NCI-H524 (cell line): ENCODE data around the gene NTF3.

Source experiments
- DNase-seq, 2 experiments: peaks; one replicate each; lab custom pipeline; 2025; lab: John Stamatoyannopoulos, UW

The NTF3 gene

DNA sequence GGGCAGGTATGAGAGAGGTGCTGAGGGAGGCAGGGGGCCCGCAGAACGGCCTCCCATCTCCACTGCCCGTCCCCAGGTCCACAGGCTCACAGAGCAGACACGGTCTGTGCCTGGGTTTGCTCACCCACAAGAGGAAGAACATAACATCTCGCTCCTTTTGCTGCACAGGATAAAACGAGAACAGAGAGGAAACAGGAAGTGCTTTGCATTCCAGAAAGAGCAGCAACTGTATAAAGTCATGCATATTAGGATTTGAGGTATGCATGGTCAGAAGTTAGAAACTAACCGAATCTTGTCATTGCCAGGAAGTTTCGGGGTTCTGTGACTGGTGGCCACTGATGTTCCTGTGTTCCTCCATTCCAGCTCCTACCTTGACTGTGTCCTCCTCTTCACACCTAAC lies 25.0 kb downstream of the NTF3 start:
- DNase-seq, result no peak

DNA sequence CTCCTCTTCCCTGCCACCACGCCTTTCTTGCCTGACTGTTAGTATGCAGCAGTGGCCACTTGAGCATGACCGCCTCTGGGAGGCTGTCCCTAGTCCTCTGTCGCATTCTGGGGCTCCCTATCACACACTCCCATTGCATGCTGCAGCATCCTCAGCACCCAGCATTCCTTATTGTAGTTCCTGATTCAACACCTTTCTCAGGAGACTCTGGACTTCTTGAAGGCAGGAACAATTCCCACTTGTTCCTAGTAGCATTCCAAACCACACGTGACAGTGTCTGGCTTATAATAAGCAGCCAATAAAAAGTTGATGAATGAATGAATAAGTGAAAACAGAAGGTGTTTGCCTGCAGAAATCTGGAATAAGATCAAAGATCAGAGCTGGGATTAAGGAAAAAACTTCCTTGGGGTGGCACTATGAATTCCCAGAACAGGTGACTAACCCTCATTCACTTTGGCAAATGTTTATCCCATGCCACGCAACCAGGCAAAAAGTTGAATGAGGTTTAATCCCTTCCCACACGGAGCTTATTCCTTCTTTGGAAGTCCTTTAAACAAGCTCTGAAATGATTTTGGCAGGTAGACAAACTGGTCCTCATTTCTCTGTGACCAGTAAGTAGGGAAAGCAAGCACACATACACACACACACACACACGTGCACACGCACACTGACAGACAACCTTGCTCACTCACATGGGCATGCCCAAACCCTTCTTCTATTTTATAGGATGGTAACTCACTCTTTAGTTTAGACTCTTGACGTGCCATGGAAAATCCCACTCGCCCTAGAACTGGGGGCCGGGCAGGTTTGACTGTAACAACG lies 26.5 kb downstream of the NTF3 start:
- no peak for DNase-seq

DNA sequence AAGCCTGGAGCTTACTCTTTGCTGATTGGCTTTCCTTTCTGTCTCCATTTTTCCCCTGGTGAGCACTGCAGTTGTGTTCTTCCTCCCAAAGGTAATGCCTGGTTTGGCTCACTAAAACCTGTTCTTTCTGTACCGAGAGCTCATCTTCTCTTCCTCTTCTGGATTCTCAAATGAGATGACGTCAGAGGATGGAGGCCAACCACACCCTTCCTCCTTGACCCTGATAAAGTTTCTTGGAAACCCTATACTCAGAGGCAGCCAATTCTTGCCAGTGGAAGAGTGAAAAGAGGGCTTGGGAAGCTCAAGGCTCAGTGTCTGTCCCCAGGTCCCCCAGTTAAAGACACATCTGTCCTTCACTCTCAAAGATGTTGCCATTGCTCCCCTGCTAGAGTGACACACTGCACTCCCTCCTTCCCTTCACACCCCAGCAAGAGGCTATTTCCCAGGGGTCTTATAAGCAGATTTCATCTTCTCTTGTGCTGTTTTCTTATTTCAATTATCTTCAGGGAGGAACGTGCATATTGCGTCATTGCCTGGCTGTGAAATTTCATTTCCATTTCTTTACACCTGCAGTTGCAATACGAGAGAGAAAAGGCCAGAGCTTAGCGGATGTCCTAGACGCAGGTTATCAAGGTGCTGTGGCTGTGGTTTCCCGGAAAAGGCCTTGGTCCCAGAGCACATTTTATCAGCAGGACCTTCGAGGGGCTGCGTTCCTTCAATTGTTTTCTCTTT lies 27.3 kb downstream of the NTF3 start:
- DNase-seq, result no peak

DNA sequence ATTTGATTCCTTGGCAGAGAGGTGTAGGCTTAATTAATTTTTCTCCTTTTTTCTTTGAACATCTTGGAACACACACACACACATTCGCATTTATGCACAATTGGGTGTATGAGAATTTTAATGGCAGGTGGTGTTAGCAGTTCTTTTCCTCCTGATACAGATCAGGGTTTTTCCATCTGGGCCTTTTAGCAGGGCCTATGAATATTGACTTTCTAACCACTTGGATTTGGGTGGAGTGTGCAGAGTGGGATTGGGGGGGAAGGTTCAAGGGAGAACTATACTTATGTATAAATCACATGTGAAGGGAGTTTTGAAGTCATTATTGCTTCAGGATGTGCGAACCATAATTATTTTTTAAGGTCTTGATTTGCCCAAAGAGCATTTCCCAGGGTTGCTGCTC lies 28.9 kb downstream of the NTF3 start:
- no peak for DNase-seq

DNA sequence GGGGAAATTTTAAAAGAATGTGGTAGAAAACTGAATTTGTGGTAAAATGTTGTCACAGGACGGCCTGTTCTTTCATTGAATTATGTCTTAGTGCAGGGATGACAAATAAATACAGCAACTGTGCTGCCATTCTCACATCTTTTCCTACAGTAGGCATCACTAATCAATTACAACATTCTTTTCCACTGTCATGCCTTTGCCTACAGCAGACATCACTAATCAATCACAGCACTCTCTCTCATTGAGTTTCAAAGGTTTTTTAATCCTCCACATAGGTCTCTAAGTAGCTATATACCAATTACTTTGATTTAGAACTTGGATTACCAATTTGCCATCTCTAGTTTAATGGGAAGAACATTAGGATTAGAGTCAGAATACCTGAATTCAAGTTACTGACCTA lies 30.1 kb downstream of the NTF3 start:
- DNase-seq, result no peak

DNA sequence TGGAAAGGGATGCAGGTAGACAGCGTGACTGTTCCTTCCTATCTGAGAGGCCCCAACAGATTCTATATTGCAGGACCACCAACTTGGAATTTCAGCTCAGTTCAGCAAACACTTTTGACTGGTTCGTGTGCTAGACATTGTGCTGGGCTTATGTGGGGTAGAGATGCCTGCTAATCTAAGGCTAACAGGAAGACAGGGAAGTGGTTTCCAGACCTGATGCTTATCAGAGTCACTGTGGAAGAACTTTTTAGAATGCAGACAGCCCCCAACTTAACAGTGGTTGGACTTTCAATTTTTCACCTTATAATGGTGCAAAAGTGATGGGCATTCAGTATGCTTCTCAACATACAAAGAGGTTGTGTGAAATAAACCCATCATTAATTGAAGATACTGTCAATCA lies 32.2 kb downstream of the NTF3 start:
- no peak for DNase-seq

DNA sequence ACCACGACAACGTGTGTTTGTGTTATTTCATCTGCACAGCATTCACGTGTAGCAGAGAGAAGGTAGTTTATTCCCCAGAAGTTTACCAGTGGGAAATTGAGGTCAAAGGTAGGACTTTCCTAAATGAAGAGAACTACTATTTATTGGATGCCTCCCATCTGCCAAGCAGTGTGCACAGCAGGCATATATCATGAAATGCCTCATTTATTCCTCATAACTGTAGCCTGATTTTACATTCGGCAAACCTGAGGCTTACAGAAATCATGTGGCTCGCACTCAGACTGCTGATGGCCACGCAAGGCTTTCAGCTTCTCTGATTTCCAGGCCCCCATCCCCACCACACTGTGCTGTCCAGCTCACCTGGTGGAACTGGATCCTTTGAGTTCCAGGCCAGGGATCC lies 33.5 kb downstream of the NTF3 start:
- DNase-seq, result no peak

DNA sequence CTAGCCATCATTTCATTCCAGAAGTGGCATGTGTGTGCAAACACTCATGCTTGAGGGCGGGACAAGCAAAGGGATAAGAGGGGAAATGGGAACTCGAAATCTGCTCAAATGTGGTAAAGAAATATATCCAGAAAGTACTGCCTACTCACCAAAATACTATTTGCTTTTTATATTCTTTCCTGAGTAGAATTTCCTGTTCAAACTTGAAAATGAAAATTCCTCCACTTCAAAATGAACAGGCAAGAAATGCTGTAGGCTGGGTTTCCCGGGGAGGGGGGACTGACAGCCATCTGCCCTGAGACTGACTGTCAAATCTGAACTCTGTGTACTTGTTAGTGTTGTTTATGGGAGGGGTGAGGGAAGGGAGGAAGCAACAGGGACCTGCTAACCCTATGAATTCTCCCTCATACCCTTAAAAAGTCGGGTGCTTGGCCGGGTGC lies 34.6 kb downstream of the NTF3 start:
- DNase-seq, result no peak

DNA sequence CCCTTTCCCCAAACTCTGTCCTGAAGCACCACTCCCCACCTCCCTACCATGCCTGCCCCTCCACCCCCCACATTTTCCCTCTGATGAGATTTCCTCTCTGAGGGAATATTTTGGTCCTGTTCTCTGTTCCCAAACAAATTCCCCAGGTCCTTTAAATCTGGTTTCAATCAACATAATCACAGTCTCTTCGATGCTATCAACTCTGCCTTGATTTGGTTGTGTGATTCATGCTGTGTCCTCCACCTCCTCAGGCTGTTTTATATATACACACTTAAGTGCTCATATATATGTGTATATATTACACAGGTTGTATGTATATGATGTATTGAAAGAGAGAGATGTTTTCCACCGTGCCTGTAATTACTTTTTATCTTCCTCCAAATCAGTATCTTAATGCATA lies 36.0 kb downstream of the NTF3 start:
- no peak for DNase-seq

DNA sequence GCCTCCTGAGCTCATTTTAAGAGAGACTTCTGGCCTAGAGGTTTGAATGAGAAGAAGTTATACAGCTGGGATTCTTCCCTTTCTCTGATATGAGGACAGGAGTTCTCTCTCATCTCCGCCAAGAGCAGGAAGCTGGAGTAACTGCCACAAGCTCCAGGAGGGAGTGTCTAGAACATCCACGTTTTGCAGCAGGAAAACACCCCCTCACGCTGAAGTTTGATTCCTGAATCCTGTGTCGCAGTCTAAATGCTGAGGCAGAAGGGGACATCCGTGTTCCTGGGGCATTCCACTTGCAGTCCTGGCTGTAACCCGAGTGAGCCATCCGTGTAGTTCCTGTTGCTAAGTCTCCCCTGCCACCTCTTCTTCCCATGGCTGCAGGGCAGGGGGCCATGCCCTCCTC lies 38.3 kb downstream of the NTF3 start:
- DNase-seq, result no peak

DNA sequence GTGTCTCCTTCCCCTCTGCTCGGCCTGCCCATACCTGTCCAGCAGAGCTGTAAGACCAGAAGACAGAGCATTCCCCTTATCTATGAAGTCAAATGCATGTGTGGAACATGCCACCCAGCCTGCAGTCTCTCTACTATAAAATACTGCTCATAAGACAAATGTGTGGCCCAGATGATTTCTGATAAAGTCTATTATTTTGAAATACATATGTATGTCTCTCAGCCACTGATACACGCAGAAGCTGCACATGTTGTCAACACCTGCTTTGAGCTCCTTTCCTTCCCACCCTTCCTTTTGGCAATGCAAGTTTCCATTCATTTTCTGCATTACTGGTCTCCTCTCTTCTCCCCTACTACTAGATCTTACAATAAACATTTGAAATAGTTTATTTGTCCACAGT lies 38.8 kb downstream of the NTF3 start:
- DNase-seq, result no peak

DNA sequence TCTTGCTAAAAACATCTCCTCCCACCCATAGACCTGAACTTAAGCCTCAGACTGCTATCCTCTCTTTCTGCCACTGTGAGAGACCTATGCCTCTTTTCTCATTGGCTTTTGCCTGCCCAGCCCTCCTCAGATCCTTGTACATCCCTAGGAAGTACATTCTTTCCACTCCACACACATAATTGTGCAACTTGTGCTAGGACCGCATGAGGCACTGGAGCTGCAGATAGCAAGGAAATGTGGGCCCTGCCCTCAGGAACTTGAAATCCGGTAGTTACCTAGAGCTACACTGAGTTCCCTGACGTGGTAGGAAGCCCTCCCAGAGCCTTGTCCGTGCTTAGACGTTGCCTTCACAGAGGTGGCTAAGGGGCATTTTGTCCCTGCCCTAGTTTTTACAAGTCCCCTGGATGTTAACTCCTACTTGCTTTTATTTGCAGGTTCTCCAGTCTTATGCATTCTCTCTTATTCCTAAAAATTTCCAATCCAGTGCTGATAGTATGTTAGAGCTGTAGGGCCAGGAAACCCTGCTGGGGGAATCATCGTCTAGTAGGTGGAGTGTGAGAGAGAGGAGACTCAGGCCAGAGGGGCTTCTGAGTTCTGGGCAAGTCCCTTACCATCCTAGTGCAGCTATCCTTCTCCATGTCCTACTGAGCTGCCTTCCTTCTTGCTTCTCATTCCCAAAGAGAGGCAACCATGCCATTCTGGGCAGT lies 41.3 kb downstream of the NTF3 start:
- DNase-seq, result no peak

DNA sequence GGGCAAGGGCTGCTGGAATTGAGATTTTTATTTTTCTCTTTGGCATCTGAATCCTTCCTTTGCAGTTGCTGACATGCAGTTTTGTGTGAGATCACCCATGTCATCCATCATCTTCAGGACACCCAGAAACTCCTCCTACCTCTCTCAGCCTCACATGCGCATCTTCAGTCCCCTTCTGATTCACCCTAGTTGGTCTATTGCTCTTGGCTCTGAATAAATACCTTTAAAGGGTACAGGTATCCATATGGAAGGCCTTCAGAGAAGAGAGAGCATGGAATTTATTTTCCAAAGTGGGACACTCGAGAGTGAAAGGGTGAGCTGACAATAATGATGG lies 41.8 kb downstream of the NTF3 start:
- DNase-seq, result no peak

DNA sequence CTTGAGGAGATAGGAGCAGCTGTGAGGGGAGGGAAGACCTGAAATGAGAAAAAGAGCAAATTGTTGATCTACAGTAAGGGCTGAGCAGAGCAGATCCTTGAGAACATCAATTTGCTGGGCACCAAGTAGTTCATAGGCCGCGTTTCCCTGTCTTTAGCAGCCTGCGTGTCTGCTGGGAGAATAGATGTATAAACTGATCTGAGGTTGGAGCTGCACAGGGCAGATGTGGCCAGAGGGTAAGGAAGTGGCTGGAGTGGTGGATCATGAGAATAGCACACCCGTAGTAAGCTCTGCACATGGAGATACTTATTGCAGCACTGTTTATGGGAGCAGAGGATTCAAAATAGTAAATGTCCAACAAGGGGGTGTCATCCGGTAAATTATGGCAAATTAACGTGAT lies 44.4 kb downstream of the NTF3 start:
- DNase-seq, result no peak

DNA sequence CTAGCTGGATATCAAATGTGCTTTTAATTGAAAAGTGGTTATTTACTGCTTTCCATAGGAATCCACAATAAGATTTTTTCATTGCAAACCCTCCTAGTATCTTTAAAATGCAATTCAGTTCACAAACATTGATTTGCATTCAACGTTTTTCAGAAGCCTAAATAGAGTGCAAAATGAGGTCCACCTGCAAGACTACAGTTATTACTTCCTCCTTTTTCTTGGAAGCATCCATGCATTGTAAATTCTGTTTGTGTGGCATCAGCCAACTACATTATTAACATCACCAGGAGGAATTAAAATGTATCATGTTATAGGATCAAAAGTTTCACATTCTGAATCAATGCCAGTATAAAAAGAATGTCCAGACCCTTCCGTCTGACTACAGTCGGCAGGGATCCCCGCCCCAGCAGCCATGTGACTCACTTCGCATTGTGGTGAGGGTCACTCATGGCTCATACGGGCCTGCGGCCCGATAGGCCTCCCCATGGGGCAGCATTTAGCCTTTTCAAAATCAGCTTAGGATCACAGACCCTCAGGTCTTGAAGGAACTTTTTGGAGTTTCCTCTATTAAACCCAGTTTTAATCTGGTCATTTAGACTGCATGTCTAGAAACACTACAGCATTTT lies 46.3 kb downstream of the NTF3 start:
- DNase-seq, result no peak

DNA sequence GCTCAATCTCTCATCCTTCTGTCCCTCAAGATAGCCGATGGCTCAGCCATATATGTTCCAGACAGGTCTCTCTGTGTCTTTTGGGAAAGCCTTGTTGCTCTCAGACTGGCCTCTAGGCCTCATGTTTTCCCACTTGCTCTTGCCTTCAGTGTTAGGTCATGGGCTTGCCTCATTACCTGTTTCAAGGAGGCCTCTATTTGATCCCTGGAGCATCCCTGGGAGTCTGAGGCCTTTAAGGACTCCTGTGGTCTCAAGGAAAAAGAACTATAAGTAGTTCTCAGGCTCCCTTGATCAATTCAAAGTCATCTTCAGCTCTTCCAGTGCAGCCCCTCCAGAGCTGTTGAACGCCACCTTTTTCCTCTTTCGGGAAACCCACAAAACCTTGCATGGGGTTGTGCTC lies 47.9 kb downstream of the NTF3 start:
- no peak for DNase-seq

DNA sequence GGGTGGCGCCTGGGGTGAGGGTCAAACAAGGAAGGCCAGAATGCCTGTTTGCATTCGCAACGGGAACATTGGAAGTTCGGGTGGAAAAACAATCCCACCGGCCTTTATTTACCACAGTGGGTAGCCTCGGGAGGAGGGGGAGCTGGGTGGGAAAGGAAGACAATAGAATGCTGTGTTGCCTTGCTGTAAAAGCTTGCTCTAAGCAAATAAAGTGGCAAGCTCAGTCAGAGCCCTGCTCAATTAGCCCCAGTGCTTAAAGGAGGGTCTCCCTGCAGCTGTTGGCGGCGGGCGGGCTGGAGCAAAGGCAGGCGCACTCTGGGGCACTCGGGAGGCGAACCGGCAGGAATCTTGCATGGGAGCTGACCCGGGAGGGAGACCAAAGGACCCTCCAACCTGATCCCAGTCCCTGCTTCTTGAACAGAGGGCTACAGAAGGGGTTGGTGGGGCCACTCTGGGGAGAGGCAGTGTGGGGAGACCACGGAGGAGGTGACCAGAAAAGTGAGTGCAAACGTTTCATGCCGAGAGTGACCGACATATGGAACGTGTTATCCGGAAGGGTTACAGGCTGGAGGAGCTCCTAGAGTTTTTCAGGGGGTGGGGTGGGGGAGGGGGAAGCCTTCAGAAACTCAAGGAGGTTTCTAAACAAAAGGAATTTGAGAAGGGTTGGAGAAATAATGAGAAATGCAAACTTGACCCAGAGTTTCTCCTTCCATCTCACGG lies 48.5 kb downstream of the NTF3 start:
- DNase-seq, result peak in 1 of 2 experiments; percentile 30

DNA sequence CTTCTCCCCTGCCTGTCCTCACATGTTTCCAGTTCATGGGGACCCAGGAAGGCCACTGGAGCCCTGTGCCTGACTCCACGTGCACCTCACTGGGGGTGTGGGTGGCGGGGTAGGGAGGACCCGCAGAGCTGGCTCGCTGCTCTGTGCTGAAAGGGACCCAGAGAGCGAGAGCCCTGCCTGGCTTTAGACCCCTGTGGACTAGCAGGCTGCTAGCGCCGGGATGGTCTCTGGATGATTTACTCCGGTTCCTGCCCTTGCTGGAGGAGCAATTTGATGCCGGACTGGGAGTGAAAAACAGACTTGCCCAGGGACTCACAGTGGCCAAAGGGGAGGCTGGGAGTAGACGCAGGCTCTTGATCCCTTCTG lies 49.0 kb downstream of the NTF3 start:
- DNase-seq, result peak in 1 of 2 experiments; percentile 5

DNA sequence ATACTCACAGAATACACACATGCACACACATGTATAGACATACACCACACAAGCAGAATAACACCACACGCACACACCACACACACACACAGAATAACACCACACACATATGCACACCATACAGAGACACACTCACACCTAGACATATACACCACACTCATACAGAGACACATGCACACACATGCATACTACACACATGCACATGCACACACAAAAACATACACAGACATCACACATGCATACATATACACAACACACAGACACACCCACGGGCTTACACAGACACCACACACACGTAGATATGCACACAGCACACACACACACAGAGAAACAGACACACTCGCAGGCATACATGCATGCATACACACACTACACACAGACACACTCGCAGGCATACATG lies 49.7 kb downstream of the NTF3 start:
- DNase-seq, result no peak

DNA sequence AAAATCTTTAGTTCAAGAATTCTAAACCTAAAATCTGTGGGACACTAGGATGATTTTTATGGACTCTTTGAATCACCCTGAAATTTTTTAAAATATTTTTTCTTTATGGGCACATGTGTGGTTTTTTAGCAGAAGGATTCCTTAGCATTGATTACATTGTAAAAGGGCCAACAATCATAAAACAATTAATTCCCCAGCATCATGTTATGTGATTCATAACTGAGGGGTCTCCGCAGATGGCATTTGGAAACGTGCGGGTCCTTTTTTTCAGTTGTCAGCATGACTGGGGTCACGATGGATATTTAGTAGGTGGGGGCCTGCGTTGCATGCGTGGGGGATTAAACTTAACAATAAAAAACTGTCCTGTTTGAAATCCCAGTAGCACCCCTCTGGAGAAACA lies 52.5 kb downstream of the NTF3 start:
- DNase-seq, result no peak

DNA sequence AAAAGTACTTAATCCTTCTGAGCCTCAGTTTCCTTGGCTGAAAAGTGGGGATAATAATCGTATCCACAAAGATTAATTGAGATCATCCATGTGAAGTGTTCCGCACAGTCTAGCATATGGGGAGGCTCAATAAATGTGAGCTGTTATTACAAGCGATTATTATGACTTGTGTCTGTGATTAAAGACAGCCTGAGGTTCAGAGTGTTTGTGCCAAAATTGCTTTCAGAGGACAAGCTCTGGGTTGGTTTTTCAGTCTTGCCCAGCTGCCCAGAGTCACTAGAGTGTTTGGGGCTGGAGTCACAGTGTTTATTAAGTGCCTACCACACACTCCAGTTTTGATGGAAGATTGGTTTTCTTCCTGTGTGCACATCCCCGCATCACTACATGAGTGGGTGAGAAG lies 53.5 kb downstream of the NTF3 start:
- no peak for DNase-seq

DNA sequence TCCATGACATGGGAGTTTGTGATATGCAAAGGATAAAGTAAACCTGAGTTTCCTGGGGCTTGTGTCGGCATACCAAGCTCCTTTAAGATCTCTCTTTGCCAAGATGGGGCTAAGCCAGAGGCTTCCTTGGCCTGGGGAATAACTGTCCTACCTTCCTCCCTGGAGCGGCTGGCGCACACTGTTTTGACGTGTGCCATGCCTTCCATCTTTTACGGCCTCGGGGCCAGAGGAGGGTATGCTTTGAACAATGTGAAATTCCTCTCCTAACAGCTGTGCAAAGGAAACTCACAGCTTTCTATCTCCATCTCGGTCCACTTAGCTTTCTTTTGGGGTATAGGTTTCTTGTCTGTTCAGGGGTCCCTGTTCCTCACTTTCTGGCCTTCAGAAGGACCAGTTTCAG lies 55.2 kb downstream of the NTF3 start:
- no peak for DNase-seq
